Esophagus muscularis mucosa (tissue), 3 donors: ENCODE data around the gene ACAP1.
A peak's percentile ranks its signal among the peaks of the same experiment; 100 is the strongest.

Experiments
- POLR2AphosphoS5 ChIP-seq, 2 donors: sonication (generic); formaldehyde crosslinking; IDR thresholded peaks; one replicate each; pipeline ENCODE4 v1.6.1; 2017; ENCODE audit warnings: antibody characterized with exemption in 2 of 2
- TF ChIP-seq, protein P1 (sequence below), 3 experiments: fragments of 200-600 bp in 2 of 3; fragments of 450-650 bp in 1 of 3; sonication (generic) in 2 of 3; IDR thresholded peaks; one replicate each; pipeline ENCODE4 v1.5.1; 2017 to 2019; ENCODE audit warnings: antibody characterized with exemption in 3 of 3, mild to moderate bottlenecking in 2 of 3, moderate library complexity in 1 of 3

DNA sequence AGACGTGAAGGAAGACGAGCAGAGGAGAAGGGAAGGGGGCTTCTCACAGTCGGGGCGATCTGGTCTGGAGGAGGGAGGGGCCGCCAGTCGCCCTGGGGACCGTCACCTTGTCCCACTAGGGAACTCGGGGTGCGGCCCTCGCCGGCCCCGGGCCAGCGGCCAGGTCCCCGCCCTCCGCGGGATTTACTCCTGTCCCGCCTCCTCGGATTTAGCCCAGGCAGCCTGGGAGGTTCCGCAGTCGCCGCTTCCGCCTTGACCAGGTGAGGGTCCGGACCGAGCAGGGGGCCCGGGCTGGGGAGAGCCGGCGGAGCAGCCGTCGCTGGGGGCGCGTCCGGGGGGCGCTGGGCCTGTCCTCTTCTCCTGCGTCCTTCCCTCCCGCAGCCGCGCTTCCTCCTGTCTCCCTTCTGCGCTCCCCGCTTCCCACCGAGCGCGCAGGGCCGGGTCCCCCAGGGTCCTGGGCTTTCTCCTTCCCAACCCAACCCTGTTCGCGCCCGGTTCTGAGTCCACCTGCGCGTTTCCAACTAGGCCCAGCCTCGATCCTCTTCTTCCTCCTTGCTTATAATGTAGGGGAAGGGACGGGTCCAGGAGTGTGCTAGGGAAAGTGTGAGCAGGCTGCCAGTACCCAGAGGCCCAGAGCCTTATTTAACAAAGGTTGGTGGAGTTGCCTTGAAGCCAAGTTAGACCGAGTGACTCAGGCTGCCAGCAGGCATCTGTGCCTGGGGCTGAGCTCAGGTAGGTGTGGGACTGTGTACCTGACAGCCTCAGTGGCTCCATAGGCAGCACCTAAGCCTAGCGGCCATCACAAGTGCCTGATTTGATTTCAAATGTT is 44.7 kb downstream of the ACAP1 start, which contains the start of gene TNK1:
- TF ChIP-seq, protein P1, sequence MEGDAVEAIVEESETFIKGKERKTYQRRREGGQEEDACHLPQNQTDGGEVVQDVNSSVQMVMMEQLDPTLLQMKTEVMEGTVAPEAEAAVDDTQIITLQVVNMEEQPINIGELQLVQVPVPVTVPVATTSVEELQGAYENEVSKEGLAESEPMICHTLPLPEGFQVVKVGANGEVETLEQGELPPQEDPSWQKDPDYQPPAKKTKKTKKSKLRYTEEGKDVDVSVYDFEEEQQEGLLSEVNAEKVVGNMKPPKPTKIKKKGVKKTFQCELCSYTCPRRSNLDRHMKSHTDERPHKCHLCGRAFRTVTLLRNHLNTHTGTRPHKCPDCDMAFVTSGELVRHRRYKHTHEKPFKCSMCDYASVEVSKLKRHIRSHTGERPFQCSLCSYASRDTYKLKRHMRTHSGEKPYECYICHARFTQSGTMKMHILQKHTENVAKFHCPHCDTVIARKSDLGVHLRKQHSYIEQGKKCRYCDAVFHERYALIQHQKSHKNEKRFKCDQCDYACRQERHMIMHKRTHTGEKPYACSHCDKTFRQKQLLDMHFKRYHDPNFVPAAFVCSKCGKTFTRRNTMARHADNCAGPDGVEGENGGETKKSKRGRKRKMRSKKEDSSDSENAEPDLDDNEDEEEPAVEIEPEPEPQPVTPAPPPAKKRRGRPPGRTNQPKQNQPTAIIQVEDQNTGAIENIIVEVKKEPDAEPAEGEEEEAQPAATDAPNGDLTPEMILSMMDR (IDR thresholded peaks at IDR 0.05): no peak
- TF ChIP-seq POLR2AphosphoS5 (IDR thresholded peaks at IDR 0.05): peak; percentile 57 to 69
